ENCODE measurements around the gene PHTF2. TPM values are rescaled to one million over a fixed set of nuclear protein-coding genes. Genes with fewer than 3 reads are reported as not detected.
"Not testable (repeated sequence)": the region's sequence is repeated elsewhere in the genome, so short reads cannot be mapped to it uniquely, and the experiment has no call there.

PHTF2 gene
- total and polyA plus RNA-seq, 2 of the 4 experiments (the other 2 are of a cell fraction): 28.3 to 69.9 TPM

- H3K56ac ChIP-seq (ENCODE audit: extremely low read depth, insufficient read depth, low read length): no peak overlapping the region
- TF ChIP-seq RFX5 (IDR thresholded peaks at IDR 0.05; ENCODE audit: low read depth, low read length) (no peak), MXI1 (IDR thresholded peaks at IDR 0.05; ENCODE audit: borderline replicate concordance, low read depth, low read length) (no peak), SMC3 (IDR thresholded peaks at IDR 0.05; ENCODE audit: low read depth, low read length) (no peak)
- no peak overlapping the region for H2BK5ac ChIP-seq (ENCODE audit: low read depth, low read length, poor library complexity, severe bottlenecking)
- no peak overlapping the region; a peak in 1 of 4 replicates for H4K8ac ChIP-seq (ENCODE audit: low read depth in 2 of 2, low read length in 2 of 2)
- ChIA-PET POLR2A (ENCODE audit: unreplicated experiment) (no interaction called here), CTCF (no interaction called here)
- no TSS peak for BruUV-seq (replicated peaks)
- H3K36me3 ChIP-seq (ENCODE audit: control insufficient read depth, insufficient read depth, low read length): peaks cover 7% of the 10 kb centered on the region
- H3K9me1 ChIP-seq (ENCODE audit: insufficient read depth, low read length): peaks cover 3% of the 10 kb centered on the region; the same call in 1 of the 2 replicates
- no peak overlapping the region for H4K91ac ChIP-seq (ENCODE audit: insufficient read depth, low read depth, low read length)
- no peak overlapping the region for H4K5ac ChIP-seq (ENCODE audit: low read depth, low read length)
- H2BK15ac ChIP-seq (ENCODE audit: low read depth, low read length): no peak overlapping the region
- H2AK9ac ChIP-seq (replicated peaks; ENCODE audit: low read depth, low read length, poor library complexity): no peak overlapping the region
- peaks cover 3% of the 10 kb centered on the region; the same call in 1 of the 2 replicates for H3K4me1 ChIP-seq (ENCODE audit: control insufficient read depth, insufficient read depth, low read length)
- H3K9me3 ChIP-seq (ENCODE audit: control insufficient read depth, insufficient read depth, low read length): peaks cover 5% of the 10 kb centered on the region; the same call in 1 of the 2 replicates
- H3K4me2 ChIP-seq (ENCODE audit: low read depth, low read length): no peak overlapping the region
- no peak overlapping the region for H2BK20ac ChIP-seq (ENCODE audit: low read depth, low read length)
- no peaks in the 10 kb centered on the region for H3K27me3 ChIP-seq (ENCODE audit: control insufficient read depth, insufficient read depth, low read length)
- in situ Hi-C loops (cut with MboI; ENCODE audit: low sequenced_read_pairs) (no loop called here), intact Hi-C loops (cut with micrococcal nuclease) (no loop called here), dilution Hi-C loops (cut with HindIII; ENCODE audit: low sequenced_read_pairs, unreplicated experiment) (no loop called here)
- WGBS, 2 experiments (ENCODE audit: extremely low coverage in 2 of 2, insufficient read length in 1 of 2): no CpG with 5 or more reads among the region's 3 CpGs
- no peaks in the 10 kb centered on the region for H4K20me1 ChIP-seq (ENCODE audit: insufficient read depth, low read length)
- H3K4ac ChIP-seq (ENCODE audit: low read depth, low read length): no peak overlapping the region
- no peak overlapping the region for H2AFZ ChIP-seq (replicated peaks; ENCODE audit: low read length, poor library complexity)
- no peak overlapping the region for H2BK120ac ChIP-seq (ENCODE audit: low read depth, low read length)
- ATAC-seq (ENCODE audit: low read depth) (no peak), DNase-seq (no peak)
- peaks cover 2 to 4% of the 10 kb centered on the region in 2 experiments; a peak in 3 of 4 replicates for H3K79me1 ChIP-seq (ENCODE audit: low read depth in 1 of 2, low read length in 2 of 2)
- no peak overlapping the region for H3K9ac ChIP-seq (ENCODE audit: low read depth, low read length)
- H3K18ac ChIP-seq (ENCODE audit: low read depth, low read length): no peak overlapping the region
- no peak overlapping the region for H3K27ac ChIP-seq (ENCODE audit: insufficient read depth, low read length)
- H3K23ac ChIP-seq (ENCODE audit: low read depth, low read length): no peak overlapping the region
- no peak overlapping the region for H3K14ac ChIP-seq (replicated peaks; ENCODE audit: low read depth, low read length)
- H3K4me3 ChIP-seq (ENCODE audit: insufficient read depth, low read depth, low read length): no peak overlapping the region
- no peak overlapping the region for H2AK5ac ChIP-seq (ENCODE audit: low read depth, low read length)
Observed at GRCh38 chr7:77783545-77783944, 15.0 kb upstream of the PHTF2 start.

DNA sequence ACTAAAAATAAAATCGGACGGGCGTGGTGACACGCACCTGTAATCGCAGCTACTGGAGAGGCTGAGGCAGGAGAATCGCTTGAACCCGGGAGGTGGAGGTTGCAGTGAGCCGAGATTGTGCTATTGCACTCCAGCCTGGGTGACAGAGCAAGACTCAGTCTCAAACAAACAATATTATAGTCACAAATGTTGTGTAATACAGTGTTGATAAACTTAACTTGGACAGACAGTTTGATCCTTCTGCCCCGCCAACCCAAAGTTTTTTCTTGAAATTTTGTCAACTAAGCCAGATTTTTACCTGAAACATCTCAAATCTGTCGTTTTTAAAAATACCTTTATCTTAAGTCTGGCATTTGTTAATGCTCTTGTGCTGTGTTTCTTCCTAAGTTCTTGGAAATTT, 14.1 kb upstream of the PHTF2 start:
- H4K20me1 ChIP-seq (ENCODE audit: insufficient read depth, low read length); POLR2A ChIA-PET (ENCODE audit: unreplicated experiment); H3K9me3 ChIP-seq (ENCODE audit: control insufficient read depth, insufficient read depth, low read length); H3K4me1 ChIP-seq (ENCODE audit: control insufficient read depth, insufficient read depth, low read length); BruUV-seq (replicated peaks); H3K56ac ChIP-seq (ENCODE audit: extremely low read depth, insufficient read depth, low read length); H2AFZ ChIP-seq (replicated peaks; ENCODE audit: low read length, poor library complexity); H3K9me1 ChIP-seq (ENCODE audit: insufficient read depth, low read length); H4K8ac ChIP-seq (ENCODE audit: low read depth in 2 of 2, low read length in 2 of 2); intact Hi-C loops (cut with micrococcal nuclease); H2BK20ac ChIP-seq (ENCODE audit: low read depth, low read length); H4K5ac ChIP-seq (ENCODE audit: low read depth, low read length); H3K18ac ChIP-seq (ENCODE audit: low read depth, low read length); H3K4ac ChIP-seq (ENCODE audit: low read depth, low read length); DNase-seq; H3K23ac ChIP-seq (ENCODE audit: low read depth, low read length); H3K14ac ChIP-seq (replicated peaks; ENCODE audit: low read depth, low read length); H3K79me1 ChIP-seq (ENCODE audit: low read depth in 1 of 2, low read length in 2 of 2); H2AK5ac ChIP-seq (ENCODE audit: low read depth, low read length); H3K27me3 ChIP-seq (ENCODE audit: control insufficient read depth, insufficient read depth, low read length); in situ Hi-C loops (cut with MboI; ENCODE audit: low sequenced_read_pairs); H2BK120ac ChIP-seq (ENCODE audit: low read depth, low read length); H2AK9ac ChIP-seq (replicated peaks; ENCODE audit: low read depth, low read length, poor library complexity); dilution Hi-C loops (cut with HindIII; ENCODE audit: low sequenced_read_pairs, unreplicated experiment); H2BK5ac ChIP-seq (ENCODE audit: low read depth, low read length, poor library complexity, severe bottlenecking); H3K4me2 ChIP-seq (ENCODE audit: low read depth, low read length); H2BK15ac ChIP-seq (ENCODE audit: low read depth, low read length); CTCF ChIA-PET; H3K36me3 ChIP-seq (ENCODE audit: control insufficient read depth, insufficient read depth, low read length); H4K91ac ChIP-seq (ENCODE audit: insufficient read depth, low read depth, low read length); ATAC-seq (ENCODE audit: low read depth); H3K9ac ChIP-seq (ENCODE audit: low read depth, low read length); H3K4me3 ChIP-seq (ENCODE audit: insufficient read depth, low read depth, low read length); H3K27ac ChIP-seq (ENCODE audit: insufficient read depth, low read length): not testable (repeated sequence)
- no CpG with 5 or more reads among the region's 10 CpGs for WGBS, 2 experiments (ENCODE audit: extremely low coverage in 2 of 2, insufficient read length in 1 of 2)

Data from IMR-90 (cell line).